HL-60 (cell line): ENCODE measurements around the gene TP53I3.

ENCODE experiments used
- GABPA ChIP-seq: IDR thresholded peaks from 2 replicates; pipeline ENCODE4 v1.6.1; 2012; ENCODE audit warnings: low read depth
- POLR2AphosphoS5 ChIP-seq: IDR thresholded peaks from 2 replicates; pipeline ENCODE4 v1.6.1; 2012; ENCODE audit warnings: low read depth
- TF ChIP-seq, protein P1 (sequence below): IDR thresholded peaks from one replicate; pipeline ENCODE4 v1.5.1; 2011; ENCODE audit warnings: low read length, control low read depth, inconsistent platforms; ENCODE audit not compliant: insufficient read depth

GRCh38 chr2:24087032-24087431 lies 2.4 kb upstream of the TP53I3 start:
- no peak for TF ChIP-seq POLR2AphosphoS5
- TF ChIP-seq, protein P1, sequence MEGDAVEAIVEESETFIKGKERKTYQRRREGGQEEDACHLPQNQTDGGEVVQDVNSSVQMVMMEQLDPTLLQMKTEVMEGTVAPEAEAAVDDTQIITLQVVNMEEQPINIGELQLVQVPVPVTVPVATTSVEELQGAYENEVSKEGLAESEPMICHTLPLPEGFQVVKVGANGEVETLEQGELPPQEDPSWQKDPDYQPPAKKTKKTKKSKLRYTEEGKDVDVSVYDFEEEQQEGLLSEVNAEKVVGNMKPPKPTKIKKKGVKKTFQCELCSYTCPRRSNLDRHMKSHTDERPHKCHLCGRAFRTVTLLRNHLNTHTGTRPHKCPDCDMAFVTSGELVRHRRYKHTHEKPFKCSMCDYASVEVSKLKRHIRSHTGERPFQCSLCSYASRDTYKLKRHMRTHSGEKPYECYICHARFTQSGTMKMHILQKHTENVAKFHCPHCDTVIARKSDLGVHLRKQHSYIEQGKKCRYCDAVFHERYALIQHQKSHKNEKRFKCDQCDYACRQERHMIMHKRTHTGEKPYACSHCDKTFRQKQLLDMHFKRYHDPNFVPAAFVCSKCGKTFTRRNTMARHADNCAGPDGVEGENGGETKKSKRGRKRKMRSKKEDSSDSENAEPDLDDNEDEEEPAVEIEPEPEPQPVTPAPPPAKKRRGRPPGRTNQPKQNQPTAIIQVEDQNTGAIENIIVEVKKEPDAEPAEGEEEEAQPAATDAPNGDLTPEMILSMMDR = no peak
- no peak for TF ChIP-seq GABPA
